HPDE6-E6E7 (cell line): ENCODE measurements around the gene ADISSP.

Source experiments
- DNase-seq: peaks from one replicate; pipeline ENCODE4 v3.0.0; 2011; ENCODE audit warnings: missing footprints; ENCODE audit errors: extremely low spot score

ADISSP gene

GRCh38 chr20:3738111-3739053 is 29.2 kb downstream of the ADISSP start:
- no peak for DNase-seq

- no peak for DNase-seq
Observed at GRCh38 chr20:3735768-3736167, 31.8 kb downstream of the ADISSP start.

GRCh38 chr20:3734111-3734843 is 33.3 kb downstream of the ADISSP start:
- no peak for DNase-seq

GRCh38 chr20:3733119-3733995 is 34.2 kb downstream of the ADISSP start:
- no peak for DNase-seq

- no peak for DNase-seq
Observed at GRCh38 chr20:3732327-3733118, 35.0 kb downstream of the ADISSP start, which contains the start of gene HSPA12B. Gene HSPA12B, plus strand, starts transcription at chr20:3732685. Its CDS starts 5,990 bp downstream, at chr20:3738675.

- no peak for DNase-seq
Observed at GRCh38 chr20:3731944-3732326, 35.6 kb downstream of the ADISSP start.

- no peak for DNase-seq
Observed at GRCh38 chr20:3730803-3731672, 36.5 kb downstream of the ADISSP start.

- no peak for DNase-seq
Observed at GRCh38 chr20:3729811-3730540, 37.6 kb downstream of the ADISSP start.

- no peak for DNase-seq
Observed at GRCh38 chr20:3729378-3729777, 38.2 kb downstream of the ADISSP start.

- DNase-seq = no peak
Observed at GRCh38 chr20:3728876-3729275, 38.7 kb downstream of the ADISSP start.

- no peak for DNase-seq
Observed at GRCh38 chr20:3728354-3728753, 39.2 kb downstream of the ADISSP start.

- DNase-seq = no peak
Observed at GRCh38 chr20:3727401-3728021, 40.0 kb downstream of the ADISSP start.

GRCh38 chr20:3724356-3724755 is 43.2 kb downstream of the ADISSP start:
- no peak for DNase-seq

GRCh38 chr20:3723284-3723683 is 44.3 kb downstream of the ADISSP start:
- no peak for DNase-seq

- DNase-seq = no peak
Observed at GRCh38 chr20:3721912-3722311, 45.6 kb downstream of the ADISSP start.

GRCh38 chr20:3720626-3721025 is 46.9 kb downstream of the ADISSP start:
- no peak for DNase-seq

GRCh38 chr20:3720068-3720467 is 47.5 kb downstream of the ADISSP start:
- DNase-seq = no peak

GRCh38 chr20:3719046-3719445 is 48.5 kb downstream of the ADISSP start:
- DNase-seq = no peak
